SH-SY5Y (cell line): ENCODE results near the gene NAT14.

Source experiments
- GATA2 ChIP-seq: IDR thresholded peaks from 2 replicates; pipeline ENCODE4 v1.6.1; 2011; ENCODE audit warnings: mild to moderate bottlenecking, low read depth, low read length
- GATA3 ChIP-seq: IDR thresholded peaks from 2 replicates; pipeline ENCODE4 v1.6.1; 2011; ENCODE audit warnings: low read depth, mild to moderate bottlenecking, low read length, moderate library complexity

NAT14 gene

GRCh38 chr19:55494172-55494761 is 9.3 kb downstream of the NAT14 start:
- TF ChIP-seq GATA3, result no peak
- TF ChIP-seq GATA2, result no peak

DNA sequence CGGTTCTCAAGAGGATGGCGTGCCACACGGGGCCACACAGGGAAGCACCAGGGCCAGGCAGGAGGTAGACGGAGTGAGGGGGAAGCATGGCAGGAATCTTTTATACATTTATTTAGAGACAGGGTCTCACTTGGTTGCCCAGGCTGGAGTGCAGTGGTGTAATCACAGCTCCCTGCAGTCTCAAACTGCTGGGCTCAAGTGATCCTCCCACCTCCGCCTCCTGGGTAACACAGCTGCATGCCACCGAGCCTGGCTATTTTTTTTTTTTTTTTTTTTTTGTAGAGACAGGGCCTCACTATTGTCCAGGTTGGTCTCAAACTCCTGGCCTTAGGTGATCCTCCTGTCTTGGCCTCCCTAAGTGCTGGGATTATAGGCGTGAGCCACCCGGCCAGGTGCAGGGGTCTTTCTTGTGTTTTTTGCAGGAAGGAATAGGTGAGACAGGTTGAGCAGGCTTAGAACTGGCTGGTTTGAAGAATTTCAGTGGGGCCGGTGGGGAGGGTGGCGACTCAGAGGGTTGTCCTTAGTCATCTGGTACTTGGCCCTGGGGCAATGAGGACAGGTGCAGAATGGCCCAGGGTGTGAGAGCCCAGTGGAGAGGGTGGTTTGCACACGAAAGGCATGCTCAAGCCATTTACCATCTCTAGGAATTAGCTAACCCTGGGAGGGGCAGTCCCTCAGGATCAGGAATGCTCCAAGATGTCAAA is 10.8 kb downstream of the NAT14 start:
- TF ChIP-seq GATA3, result no peak

DNA sequence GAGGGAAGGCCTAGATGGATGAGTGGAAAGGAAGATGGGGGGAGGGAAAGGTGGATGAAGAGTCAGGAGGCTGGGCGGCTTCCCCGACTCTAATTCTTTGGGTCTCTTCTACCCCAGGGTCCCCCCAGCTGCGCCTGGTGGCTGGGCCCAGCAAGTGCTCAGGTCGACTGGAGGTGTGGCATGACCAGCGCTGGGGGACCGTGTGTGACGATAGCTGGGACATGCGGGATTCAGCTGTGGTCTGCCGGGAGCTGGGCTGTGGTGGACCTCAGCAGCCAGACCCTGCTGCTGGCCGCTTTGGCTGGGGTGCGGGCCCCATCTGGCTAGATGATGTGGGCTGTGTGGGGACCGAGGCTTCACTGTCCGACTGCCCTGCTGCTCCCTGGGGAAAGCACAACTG is 12.8 kb downstream of the NAT14 start:
- TF ChIP-seq GATA2, result no peak
- TF ChIP-seq GATA3, result no peak

GRCh38 chr19:55498246-55498840 is 13.4 kb downstream of the NAT14 start:
- no peak for TF ChIP-seq GATA3
- TF ChIP-seq GATA2, result no peak

GRCh38 chr19:55500368-55500952 is 15.5 kb downstream of the NAT14 start:
- TF ChIP-seq GATA2 (no peak), GATA3 (no peak)

- no peak for TF ChIP-seq GATA3
Observed at GRCh38 chr19:55502197-55502952, 17.4 kb downstream of the NAT14 start.

DNA sequence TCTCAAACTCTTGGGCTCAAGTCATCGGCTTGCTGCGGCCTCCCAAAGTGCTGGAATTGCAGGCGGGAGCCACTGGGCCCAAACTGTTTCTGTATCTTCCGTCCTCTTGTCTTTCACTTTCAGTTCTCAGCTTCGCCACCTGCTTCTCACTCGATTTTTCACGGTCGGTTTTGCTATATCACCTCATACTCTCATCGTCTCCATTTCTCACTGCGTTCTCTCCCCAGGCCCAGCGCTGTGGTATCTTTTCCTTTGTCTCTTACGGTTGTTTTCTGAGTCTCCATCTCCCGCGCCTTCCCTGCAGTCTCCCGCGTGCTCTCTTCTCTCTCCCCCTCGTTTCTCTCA is 18.1 kb downstream of the NAT14 start:
- TF ChIP-seq GATA3, result no peak
- no peak for TF ChIP-seq GATA2

DNA sequence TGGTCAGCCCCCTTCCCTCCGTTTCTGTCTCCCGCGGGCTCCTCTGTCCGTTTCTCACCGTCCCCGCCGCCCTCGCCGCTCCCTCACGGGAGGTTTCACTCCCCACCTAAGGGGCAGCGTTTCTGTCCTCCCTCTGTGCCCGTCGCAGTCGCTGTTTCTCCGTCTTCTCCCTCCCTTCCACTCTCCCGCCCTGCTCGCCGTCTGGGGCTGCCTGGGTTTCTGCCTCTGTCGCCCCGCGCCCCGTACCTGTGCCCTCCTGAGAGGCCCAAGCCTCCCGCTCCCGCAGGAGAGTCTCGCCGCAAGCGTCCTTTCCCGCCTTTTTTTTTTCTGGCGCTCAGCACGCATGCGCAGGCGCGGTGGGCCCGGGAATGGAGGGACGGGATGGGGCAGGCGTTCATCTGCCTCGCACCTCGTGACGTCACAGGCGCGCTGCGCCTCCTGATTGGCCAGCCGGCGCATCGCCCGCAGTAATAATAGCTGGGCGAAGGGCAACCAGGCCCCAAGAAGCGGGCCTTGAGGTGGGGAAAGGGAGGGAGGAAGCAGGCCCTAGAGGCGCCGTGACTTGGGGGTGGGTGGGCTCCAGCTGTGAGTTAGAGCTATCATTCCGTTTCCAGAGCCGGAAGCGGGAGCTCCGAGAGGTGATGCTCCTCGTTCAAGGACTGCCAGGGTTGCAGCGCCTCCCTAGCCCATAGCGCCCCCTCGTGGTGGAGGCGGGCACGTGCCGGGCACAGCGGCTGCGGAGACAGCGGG is 18.7 kb downstream of the NAT14 start:
- TF ChIP-seq GATA3 (no peak), GATA2 (no peak)

DNA sequence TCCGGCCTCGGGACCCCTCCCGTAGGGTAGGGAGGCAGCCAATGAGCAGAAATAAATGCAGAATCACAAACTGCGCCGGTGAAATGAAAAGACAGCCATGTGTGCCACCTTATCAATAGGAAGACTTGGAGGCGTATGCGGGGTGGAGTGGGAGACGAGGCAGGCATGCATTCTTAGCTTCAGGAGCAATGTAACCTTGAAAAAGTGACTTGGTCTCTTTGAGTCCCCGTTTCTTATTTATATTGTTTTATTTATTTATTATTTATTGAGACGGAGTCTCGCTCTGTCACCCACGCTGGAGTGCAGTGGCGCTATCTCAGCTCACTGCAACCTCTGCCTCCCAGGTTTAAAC is 19.2 kb downstream of the NAT14 start:
- TF ChIP-seq GATA2, result no peak
- TF ChIP-seq GATA3, result no peak

GRCh38 chr19:55504981-55505380 is 20.0 kb downstream of the NAT14 start:
- TF ChIP-seq GATA2 (no peak), GATA3 (no peak)

- TF ChIP-seq GATA2, result no peak
- TF ChIP-seq GATA3, result no peak
Observed at GRCh38 chr19:55508120-55508519, 23.1 kb downstream of the NAT14 start.

DNA sequence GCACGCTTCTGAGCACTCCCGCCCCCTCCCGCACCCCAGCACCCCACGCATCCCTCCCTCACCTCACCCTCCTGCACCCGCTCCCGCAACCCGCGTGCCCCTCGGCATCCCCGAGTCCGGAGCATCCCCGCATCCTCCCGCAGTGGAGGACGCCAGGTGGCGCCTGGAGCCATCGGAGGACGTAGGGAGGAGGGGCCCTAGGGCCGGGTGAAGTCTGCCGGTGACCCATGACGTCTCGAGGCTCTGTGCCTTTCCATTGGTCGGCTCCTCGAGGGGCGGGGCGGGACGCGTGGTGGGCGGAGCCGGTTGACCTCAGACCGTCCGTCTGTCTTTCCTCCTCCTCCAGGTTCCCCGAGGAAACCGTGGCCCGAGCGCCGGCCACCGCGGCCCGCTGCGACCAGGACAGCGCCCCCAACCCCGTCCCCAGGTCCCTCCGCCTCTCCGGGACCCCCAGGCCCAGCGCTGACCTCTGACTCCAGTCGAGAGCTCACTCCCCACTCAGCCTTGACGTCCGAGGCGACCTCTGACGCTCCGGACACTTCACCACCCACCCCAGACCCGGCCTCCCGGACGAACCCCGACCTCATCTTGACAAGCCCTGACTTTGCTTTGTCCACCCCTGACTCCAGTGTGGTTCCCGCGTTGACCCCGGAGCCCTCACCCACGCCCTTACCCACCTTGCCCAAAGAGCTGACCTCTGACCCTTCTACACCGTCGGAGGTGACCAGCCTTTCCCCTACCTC is 32.1 kb downstream of the NAT14 start:
- TF ChIP-seq GATA3 (no peak), GATA2 (no peak)

DNA sequence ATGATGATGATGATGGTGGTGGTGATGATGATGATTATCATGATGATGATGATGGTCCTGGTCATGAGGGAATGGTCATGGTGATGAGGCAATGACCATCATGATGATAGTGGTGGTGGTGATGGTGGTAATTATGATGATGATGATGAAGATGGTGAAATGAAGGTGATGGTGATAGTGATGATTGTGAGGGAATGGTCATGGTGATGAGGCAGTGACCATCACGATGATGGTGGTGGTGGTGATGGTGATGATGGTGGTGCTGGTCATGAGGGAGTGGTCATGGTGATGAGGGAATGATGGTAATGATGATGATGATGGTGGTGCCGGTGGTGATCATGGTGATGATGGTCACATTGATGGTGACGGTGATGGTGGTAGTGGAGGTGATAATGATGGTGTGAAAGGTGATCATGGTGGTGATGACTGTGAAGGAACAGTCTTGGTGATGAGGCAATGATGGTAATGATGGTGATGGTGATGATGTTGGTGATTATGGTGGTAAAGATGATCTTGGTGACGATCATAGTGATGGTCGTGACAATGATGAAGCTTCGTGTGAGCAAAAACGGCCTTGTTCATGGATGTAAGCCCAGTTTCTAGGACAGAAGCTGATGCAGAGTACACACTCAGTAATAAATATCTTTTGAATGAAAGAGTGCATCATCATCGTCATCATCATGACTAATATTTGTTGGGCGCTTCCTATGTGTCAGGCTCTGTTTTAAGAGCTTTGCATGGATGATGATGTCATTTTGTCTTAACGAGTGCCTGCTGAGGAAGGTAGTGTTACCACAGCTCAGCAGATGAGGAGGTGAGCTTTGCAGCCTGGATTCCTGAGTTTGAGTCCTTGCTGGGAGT is 34.7 kb downstream of the NAT14 start:
- TF ChIP-seq GATA3 (no peak), GATA2 (no peak)
